Measurements from ENCODE around the gene NCS1. TPM values are rescaled to one million over a fixed set of nuclear protein-coding genes. Genes with fewer than 3 reads are reported as not detected.

The NCS1 gene
- total and polyA plus RNA-seq, 2 of the 8 experiments (the other 6 are each of a cell fraction or from before 2014, with no cell fraction given), result 34.7 to 47.6 TPM

GRCh38 chr9:130140706-130141105 lies 31.5 kb upstream of the NCS1 start (continued):
- TF ChIP-seq CEBPB (IDR thresholded peaks at IDR 0.05; ENCODE audit: low read depth, low read length), result no peak
- no peak for TF ChIP-seq SUZ12 (IDR thresholded peaks at IDR 0.05; ENCODE audit: low read length)
- TF ChIP-seq BACH1 (IDR thresholded peaks at IDR 0.05; ENCODE audit: low read length), result no peak

Measured in H1 (cell line).